Stimulated activated effector memory CD8-positive, alpha-beta T cell treated with anti-CD3 and anti-CD28 coated beads, Interleukin-12 subunit alpha, Interleukin-12 subunit beta, amount 100 ng/mL, for 72 hours (primary cell): Measurements from ENCODE around the gene SYNPR.

Source experiments
- ATAC-seq: fragments of 150-1000 bp; cut with Tn5 transposase; 2 replicates; pipeline ENCODE4 v1.10.0; 2021
- DNase-seq, 2 donors: peaks; one replicate each; pipeline ENCODE4 v3.0.0; 2021 to 2022; ENCODE audit warnings: low spot score in 2 of 2
- H3K27ac Mint-ChIP-seq: one replicate; pipeline ENCODE4 v1.8.0; 2022; ENCODE audit warnings: mild to moderate bottlenecking, mixed read lengths
- H3K36me3 Mint-ChIP-seq: one replicate; pipeline ENCODE4 v1.8.0; 2022; ENCODE audit warnings: mild to moderate bottlenecking, mixed read lengths
- H3K4me1 Mint-ChIP-seq: one replicate; pipeline ENCODE4 v1.8.0; 2022; ENCODE audit warnings: mixed read lengths
- H3K4me3 Mint-ChIP-seq: one replicate; pipeline ENCODE4 v1.8.0; 2022; ENCODE audit warnings: mild to moderate bottlenecking, mixed read lengths
- H3K9me3 Mint-ChIP-seq: one replicate; pipeline ENCODE4 v1.8.0; 2022; ENCODE audit warnings: mixed read lengths

Gene SYNPR

DNA sequence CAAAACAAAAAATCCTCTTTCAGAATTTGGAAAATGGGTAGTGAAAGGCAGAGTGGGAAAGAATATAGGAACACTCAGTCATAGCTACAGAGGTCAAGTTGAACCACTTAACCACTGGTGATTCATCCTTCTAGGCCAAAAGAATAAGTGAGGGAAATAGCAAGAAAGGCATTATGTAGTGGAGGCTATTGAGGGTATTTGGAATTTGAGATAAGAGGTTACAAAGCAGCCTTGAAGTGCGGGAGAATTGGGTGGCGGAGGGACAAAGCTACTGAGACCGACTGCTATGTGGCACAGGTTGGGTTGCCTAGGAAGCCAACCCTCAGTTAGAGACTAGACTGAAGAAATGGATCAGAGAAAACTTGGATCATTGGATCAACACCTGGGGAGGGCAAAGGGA lies 109.5 kb downstream of the SYNPR start:
- ATAC-seq = no peak
- DNase-seq = no peak
- no peaks in the 10 kb centered on the region for H3K4me1 Mint-ChIP-seq
- peaks cover 5% of the 10 kb centered on the region for H3K9me3 Mint-ChIP-seq
- H3K27ac Mint-ChIP-seq = no peak overlapping the region
- no peak overlapping the region for H3K4me3 Mint-ChIP-seq
- no peaks in the 10 kb centered on the region for H3K36me3 Mint-ChIP-seq

- no peaks in the 10 kb centered on the region for H3K4me1 Mint-ChIP-seq
- H3K27ac Mint-ChIP-seq = no peak overlapping the region
- H3K9me3 Mint-ChIP-seq = peaks cover 5% of the 10 kb centered on the region
- ATAC-seq (no peak), DNase-seq (no peak)
- H3K36me3 Mint-ChIP-seq = no peaks in the 10 kb centered on the region
- H3K4me3 Mint-ChIP-seq = no peak overlapping the region
Measured at GRCh38 chr3:63390710-63391230, 112.7 kb downstream of the SYNPR start.

GRCh38 chr3:63395960-63396359 lies 117.9 kb downstream of the SYNPR start:
- Mint-ChIP-seq H3K4me1 (no peaks in the 10 kb centered on the region), H3K36me3 (no peaks in the 10 kb centered on the region), H3K9me3 (no peaks in the 10 kb centered on the region), H3K27ac (no peak overlapping the region), H3K4me3 (no peak overlapping the region)
- DNase-seq (no peak), ATAC-seq (no peak)

GRCh38 chr3:63400246-63400860 lies 122.2 kb downstream of the SYNPR start:
- Mint-ChIP-seq H3K9me3 (peaks cover 3% of the 10 kb centered on the region), H3K4me1 (no peaks in the 10 kb centered on the region), H3K4me3 (no peak overlapping the region), H3K36me3 (no peaks in the 10 kb centered on the region), H3K27ac (no peak overlapping the region)
- no peak for ATAC-seq
- DNase-seq = no peak

- DNase-seq (no peak), ATAC-seq (no peak)
- Mint-ChIP-seq H3K9me3 (peaks cover 9% of the 10 kb centered on the region), H3K27ac (no peak overlapping the region), H3K4me3 (no peak overlapping the region), H3K4me1 (no peaks in the 10 kb centered on the region), H3K36me3 (no peaks in the 10 kb centered on the region)
Measured at GRCh38 chr3:63405882-63406281, 127.8 kb downstream of the SYNPR start.

DNA sequence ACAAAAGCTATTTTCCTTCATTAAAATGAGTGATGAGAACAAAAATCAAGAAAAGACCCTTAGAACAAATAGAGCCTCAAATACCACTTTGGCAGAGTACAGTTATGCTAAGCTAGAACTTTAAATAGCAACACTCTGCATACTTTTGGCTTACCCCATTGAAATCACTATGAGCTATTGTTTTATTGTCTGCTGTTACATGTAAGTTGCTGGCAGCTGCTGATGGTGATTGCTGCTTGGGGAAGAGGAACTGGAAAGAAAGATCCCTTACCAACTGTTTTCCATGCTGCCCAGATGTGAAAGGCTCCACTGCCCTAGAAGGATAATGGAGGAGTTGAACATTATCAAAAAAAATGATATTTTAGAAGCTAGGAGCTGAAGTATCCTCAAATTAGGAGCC lies 135.4 kb downstream of the SYNPR start:
- no peak for DNase-seq
- ATAC-seq = no peak
- no peak overlapping the region for H3K4me3 Mint-ChIP-seq
- no peak overlapping the region for H3K27ac Mint-ChIP-seq
- no peaks in the 10 kb centered on the region for H3K36me3 Mint-ChIP-seq
- H3K4me1 Mint-ChIP-seq = no peaks in the 10 kb centered on the region
- H3K9me3 Mint-ChIP-seq = peaks cover 6% of the 10 kb centered on the region

DNA sequence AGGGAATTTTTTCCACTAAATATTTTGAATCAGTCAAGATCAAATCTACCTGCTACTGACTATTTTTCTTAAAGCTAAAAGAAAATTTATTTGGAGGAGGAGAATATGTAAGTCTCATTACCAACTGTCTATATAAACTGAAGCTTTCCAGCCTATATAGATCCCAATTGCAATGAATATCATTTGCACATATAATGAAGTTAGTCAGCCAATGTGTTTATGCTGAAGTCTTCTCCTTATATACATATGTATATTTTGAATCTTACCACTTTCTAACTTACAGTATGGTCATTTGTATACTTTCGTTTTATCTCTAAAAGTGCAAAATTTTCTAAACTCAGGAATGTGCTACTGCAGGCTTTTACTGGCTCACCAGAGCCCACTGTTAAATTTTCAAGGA lies 136.5 kb downstream of the SYNPR start:
- H3K9me3 Mint-ChIP-seq = peaks cover 2% of the 10 kb centered on the region
- H3K36me3 Mint-ChIP-seq = no peaks in the 10 kb centered on the region
- no peak for ATAC-seq
- H3K27ac Mint-ChIP-seq = no peak overlapping the region
- no peak overlapping the region for H3K4me3 Mint-ChIP-seq
- DNase-seq = no peak
- H3K4me1 Mint-ChIP-seq = no peaks in the 10 kb centered on the region

GRCh38 chr3:63429905-63430304 lies 151.8 kb downstream of the SYNPR start:
- no peaks in the 10 kb centered on the region for H3K36me3 Mint-ChIP-seq
- no peaks in the 10 kb centered on the region for H3K4me1 Mint-ChIP-seq
- H3K27ac Mint-ChIP-seq = no peak overlapping the region
- H3K4me3 Mint-ChIP-seq = no peak overlapping the region
- DNase-seq (no peak), ATAC-seq (no peak)
- H3K9me3 Mint-ChIP-seq = peaks cover 2% of the 10 kb centered on the region

DNA sequence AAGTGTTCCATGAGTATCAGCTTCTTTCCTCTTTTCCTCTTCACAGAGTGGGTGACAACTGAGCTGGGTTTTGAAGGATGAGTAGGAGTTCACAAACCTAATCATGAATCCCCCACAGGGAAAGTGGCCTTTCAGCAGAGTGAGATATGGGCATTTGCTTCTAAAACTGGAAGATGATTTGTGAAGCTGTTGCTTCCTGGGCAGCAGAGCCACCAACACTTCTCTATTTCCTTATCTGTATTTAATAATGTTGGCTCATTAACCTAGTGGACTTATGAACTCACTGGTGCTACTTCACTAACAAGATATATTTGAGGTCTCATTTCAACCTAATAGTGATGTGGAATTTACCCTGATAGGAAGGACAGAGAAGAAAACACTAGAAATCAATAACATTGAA lies 152.8 kb downstream of the SYNPR start:
- H3K36me3 Mint-ChIP-seq = no peaks in the 10 kb centered on the region
- peaks cover 2% of the 10 kb centered on the region for H3K9me3 Mint-ChIP-seq
- no peaks in the 10 kb centered on the region for H3K4me1 Mint-ChIP-seq
- no peak for ATAC-seq
- no peak for DNase-seq
- H3K27ac Mint-ChIP-seq = no peak overlapping the region
- no peak overlapping the region for H3K4me3 Mint-ChIP-seq

DNA sequence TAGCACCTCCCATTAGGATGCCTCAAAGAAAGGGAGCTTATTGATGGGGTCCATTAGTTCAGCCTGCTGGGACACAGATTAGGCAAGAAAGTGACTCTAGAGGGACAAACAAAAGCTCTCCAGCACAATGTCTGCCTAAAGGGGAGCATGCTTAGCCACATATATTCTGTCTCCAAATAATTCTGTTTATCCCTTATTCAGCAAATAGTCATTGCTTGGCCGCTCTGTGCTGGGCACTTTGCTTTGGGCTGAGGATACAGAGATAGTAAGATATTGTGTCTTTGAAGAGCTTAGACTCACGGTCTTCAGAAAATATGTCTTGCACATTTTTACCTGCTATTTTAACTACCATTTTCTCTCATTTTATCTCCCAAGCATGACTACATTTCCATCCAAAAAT lies 159.8 kb downstream of the SYNPR start:
- DNase-seq (no peak), ATAC-seq (no peak)
- peaks cover 12% of the 10 kb centered on the region for H3K9me3 Mint-ChIP-seq
- H3K4me1 Mint-ChIP-seq = no peaks in the 10 kb centered on the region
- H3K27ac Mint-ChIP-seq = no peak overlapping the region
- H3K4me3 Mint-ChIP-seq = no peak overlapping the region
- H3K36me3 Mint-ChIP-seq = no peaks in the 10 kb centered on the region

DNA sequence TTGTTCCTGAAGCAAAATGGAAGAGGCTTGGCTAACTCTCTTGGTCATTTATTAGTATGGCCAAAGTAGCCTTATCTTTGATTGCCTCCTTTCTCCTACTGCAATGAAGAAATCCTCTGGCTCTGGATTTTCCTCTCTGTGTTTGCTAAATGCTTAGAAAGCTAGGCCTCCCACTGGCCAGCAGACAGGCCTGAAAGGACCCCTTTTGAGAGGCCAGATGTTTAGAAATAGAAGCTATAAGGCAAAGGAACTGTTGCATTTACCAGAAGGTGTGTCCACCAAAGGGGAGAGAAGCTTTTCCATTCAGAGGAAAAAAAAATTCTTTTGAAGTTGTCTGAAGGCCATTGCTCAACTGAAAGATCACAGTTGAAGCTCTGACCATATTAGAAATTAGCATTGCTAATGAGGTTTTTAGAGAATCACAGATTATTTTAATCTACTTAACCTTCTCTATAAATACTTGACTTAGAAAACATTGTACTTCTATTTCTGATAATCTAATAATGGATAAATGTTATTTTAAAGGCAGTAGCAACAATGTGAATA lies 160.8 kb downstream of the SYNPR start:
- Mint-ChIP-seq H3K4me1 (no peaks in the 10 kb centered on the region), H3K27ac (no peak overlapping the region), H3K36me3 (no peaks in the 10 kb centered on the region), H3K4me3 (no peak overlapping the region), H3K9me3 (peaks cover 12% of the 10 kb centered on the region)
- DNase-seq (no peak), ATAC-seq (no peak)

GRCh38 chr3:63441262-63441661 lies 163.2 kb downstream of the SYNPR start:
- peaks cover 12% of the 10 kb centered on the region for H3K9me3 Mint-ChIP-seq
- DNase-seq = no peak
- no peaks in the 10 kb centered on the region for H3K4me1 Mint-ChIP-seq
- no peak overlapping the region for H3K4me3 Mint-ChIP-seq
- ATAC-seq = no peak
- H3K36me3 Mint-ChIP-seq = no peaks in the 10 kb centered on the region
- H3K27ac Mint-ChIP-seq = no peak overlapping the region

GRCh38 chr3:63442918-63443317 lies 164.8 kb downstream of the SYNPR start:
- Mint-ChIP-seq H3K27ac (no peak overlapping the region), H3K4me1 (no peaks in the 10 kb centered on the region), H3K36me3 (no peaks in the 10 kb centered on the region), H3K4me3 (no peak overlapping the region), H3K9me3 (peaks cover 9% of the 10 kb centered on the region)
- DNase-seq = no peak
- no peak for ATAC-seq

DNA sequence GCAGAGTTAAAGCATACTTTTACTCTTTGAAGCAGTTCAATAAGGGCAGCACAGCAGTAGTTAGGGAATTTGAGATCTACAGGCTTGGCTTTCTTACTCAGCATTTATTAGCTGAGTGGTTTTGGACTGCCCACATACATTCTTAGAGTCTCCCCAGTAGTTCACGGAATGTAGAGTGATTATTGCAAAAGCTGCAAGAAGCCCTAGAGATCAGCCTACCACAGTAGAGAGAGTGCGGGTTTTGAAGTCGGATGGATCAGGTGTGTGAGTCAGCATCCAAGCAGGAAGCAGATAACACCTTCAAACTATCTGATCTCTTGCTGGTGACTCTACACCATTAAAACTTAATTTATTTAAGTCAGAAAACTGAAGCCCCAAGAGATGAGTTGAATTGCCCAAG lies 171.9 kb downstream of the SYNPR start:
- Mint-ChIP-seq H3K9me3 (peaks cover 6% of the 10 kb centered on the region), H3K4me1 (no peaks in the 10 kb centered on the region), H3K36me3 (no peaks in the 10 kb centered on the region), H3K27ac (no peak overlapping the region), H3K4me3 (no peak overlapping the region)
- ATAC-seq (no peak), DNase-seq (no peak)

GRCh38 chr3:63450634-63451363 lies 172.7 kb downstream of the SYNPR start:
- Mint-ChIP-seq H3K4me1 (no peaks in the 10 kb centered on the region), H3K36me3 (no peaks in the 10 kb centered on the region), H3K27ac (no peak overlapping the region), H3K9me3 (peaks cover 6% of the 10 kb centered on the region), H3K4me3 (no peak overlapping the region)
- ATAC-seq (no peak), DNase-seq (no peak)

DNA sequence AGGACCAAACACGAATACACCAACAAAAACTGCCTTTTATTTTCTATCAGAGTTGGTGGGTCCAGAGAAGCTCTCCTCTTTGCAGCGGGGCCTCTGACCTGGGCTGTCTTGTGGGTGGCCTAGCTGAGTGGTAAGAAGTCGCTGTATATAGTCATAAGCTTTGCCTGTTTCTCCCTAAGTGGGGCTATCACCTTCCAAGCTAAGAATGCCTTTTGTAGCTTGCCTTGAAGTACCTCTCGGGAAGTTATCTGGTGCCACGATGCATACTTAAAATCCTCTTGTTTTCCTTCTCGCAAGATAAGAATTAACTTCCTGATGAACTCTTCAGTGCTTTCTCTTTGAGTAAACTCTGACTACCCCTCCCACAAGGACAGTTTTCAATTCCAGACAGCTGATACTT lies 178.8 kb downstream of the SYNPR start:
- ATAC-seq (no peak), DNase-seq (no peak)
- Mint-ChIP-seq H3K36me3 (no peaks in the 10 kb centered on the region), H3K9me3 (peaks cover 1% of the 10 kb centered on the region), H3K4me3 (no peak overlapping the region), H3K4me1 (no peaks in the 10 kb centered on the region), H3K27ac (no peak overlapping the region)
